NCI-H146 (cell line): Measurements from ENCODE around the gene RPUSD3.

Source experiments
- DNase-seq: peaks from one replicate; lab custom pipeline; 2025; lab: John Stamatoyannopoulos, UW

Gene RPUSD3

DNA sequence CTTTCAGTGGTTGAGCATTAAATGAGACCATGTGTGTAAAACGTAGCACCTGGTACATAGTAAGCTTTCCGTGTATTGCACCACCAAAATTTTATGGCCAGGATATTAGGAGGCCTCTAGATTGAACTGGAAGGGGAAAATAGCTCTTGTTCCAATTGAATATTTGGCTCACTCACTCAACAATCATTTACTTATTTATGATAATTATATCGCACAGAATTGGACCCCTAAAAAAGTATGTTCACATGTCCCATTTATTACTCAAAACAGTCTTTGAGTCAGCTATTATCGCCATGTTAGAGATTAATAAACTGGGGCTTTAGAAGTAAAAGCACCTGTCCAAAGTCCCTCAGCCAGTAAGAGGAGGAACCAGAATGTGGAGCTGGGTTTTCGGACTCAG lies 38.8 kb downstream of the RPUSD3 start:
- DNase-seq: no peak

- DNase-seq: no peak
These were observed 40.3 kb downstream of the RPUSD3 start for GRCh38 chr3:9803494-9803893.

DNA sequence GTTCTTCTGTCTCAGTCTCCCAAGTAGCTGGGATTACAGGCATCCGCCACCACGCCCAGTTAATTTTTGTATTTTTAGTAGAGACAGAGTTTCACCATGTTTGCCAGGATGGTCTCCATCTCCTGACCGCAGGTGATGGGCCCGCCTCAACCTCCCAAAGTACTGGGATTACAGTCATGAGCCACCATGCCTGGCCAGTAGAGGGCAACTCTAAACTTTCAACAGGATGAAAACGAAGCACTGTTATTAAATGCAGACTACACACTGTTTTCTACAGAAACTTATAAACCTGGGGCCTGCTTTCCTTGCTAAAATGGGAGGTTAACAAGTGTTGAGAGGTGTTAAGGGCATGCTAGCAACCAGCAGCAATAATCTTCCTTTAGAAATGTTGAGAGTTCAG lies 43.3 kb downstream of the RPUSD3 start:
- no peak for DNase-seq

DNA sequence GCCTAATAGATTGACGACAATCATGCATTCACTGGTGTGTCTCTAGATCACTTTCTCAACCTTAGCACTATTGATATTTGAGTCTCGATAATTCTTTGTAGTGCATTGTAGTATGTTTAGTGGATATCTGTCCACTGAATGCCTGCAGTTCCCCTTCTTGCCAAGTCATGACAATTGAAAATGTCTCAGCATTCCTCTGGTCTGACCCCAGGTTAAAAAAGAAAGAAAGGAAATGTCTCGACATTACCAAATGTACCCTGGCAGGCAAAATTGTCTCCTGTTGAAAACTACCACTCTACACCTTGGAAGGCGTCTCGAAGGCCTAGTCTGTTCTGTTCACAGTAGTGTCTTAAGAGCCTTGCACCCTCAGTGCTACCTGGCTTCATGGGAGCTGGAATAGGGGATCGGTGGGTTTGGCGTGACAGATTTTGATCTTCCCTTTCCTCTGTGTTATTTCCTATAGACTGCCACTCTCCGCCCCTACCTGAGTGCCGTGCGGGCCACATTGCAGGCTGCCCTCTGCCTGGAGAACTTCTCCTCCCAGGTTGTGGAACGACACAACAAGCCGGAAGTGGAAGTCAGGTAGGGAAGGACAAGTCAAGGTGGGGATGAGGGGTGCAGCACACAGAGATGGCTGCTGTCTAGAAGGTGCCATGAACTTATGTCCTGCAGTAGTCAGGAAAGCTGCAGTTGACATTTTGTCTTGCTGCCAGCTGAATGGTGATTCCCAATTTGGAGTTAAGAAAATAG lies 46.4 kb downstream of the RPUSD3 start:
- no peak for DNase-seq

- no peak for DNase-seq
These were observed 48.6 kb downstream of the RPUSD3 start for GRCh38 chr3:9795207-9795606.

DNA sequence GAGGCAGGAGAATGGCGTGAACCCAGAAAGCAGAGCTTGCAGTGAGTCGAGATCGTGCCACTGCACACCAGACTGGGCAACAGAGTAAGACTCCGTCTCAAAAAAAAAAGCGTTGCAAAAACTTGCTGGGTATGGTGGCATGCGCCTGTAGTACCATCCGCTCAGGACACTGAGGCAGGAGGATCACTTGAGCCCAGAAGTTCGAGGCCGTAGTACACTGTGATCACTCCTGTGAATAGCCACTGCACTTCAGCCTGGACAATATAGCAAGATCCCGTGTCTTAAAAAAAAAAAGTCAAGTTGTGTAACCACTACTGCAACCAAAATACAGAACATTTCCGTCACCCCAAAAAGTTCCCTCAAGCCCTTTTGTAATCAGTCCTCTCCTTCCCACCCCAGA lies 49.4 kb downstream of the RPUSD3 start:
- DNase-seq: no peak

DNA sequence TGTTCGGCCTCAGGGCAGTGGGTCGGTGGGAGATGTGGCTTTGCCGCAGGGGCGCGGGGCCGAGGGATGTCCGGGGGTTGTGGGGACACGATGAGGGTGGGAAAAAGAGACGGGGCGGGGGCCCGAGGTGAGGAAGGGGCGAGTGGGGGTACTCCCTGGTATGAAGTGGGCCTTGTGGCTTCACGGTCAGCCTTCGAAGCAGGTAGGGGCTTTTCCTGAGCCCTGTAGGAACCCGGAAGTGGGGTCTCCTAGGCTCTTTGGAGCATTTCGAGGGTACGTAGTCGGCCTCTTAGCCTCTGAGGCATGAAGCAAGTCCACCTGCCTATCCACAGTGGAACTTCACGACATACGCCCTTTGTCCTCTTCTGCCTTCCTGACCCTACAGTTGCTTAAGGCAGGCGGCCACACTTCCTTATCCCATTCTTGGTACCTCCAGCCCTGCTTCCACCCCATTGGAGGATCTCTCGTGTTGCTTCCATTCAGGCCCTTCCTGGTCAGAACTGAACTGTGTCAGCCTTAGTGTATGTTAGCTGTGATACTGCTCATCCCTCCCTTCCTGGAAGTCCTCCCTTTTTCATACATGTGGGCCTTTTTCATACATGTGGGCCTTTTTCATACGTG lies 50.5 kb downstream of the RPUSD3 start:
- DNase-seq: no peak

DNA sequence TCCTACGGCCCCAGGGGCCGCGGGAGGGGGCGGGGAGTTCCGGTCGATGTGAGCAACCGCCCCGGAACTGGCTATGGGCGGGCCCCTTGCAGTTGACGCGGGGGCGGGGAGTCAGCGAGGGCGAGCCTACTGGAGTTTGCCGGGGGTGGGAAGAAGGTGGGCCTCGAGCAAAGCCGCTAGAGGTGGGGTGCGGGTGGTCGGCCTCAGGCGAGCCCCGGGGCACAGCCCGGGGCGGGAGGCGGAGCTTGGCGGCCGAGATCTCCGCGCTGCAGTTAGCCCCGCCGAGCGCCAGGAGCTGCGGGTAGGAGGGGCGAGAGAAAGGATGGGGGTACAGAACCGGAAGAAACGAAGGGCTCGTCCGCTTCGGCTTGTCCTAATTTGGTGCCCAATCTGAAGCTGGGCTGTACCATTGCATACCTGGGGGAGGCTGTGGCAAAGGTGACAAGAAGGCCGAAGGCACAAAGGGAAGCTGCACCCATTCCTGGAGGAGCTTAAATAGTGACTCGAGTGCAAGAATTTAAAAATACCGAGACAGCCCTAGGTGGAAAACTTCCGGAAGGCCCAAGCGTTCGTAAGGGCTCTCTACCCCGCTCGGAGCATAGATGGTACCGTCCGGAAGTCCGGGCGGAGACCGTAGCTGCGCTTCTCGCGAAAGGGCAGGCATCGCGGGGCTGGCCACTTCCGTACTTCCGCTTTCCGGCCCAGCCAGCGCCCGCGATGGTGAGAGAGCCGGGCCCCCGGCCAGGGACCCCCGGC lies 51.2 kb downstream of the RPUSD3 start, which contains the start of the genes ARPC4 and TADA3:
ARPC4 (plus strand) TSS at position 678 of the 756 bp plus-strand sequence; CDS start at position 718, 40 bp downstream.
TADA3 (minus strand) TSS at position 69 of the 756 bp plus-strand sequence. CDS start 1,007 bp downstream, outside the sequence.
- DNase-seq: peak; percentile 94

DNA sequence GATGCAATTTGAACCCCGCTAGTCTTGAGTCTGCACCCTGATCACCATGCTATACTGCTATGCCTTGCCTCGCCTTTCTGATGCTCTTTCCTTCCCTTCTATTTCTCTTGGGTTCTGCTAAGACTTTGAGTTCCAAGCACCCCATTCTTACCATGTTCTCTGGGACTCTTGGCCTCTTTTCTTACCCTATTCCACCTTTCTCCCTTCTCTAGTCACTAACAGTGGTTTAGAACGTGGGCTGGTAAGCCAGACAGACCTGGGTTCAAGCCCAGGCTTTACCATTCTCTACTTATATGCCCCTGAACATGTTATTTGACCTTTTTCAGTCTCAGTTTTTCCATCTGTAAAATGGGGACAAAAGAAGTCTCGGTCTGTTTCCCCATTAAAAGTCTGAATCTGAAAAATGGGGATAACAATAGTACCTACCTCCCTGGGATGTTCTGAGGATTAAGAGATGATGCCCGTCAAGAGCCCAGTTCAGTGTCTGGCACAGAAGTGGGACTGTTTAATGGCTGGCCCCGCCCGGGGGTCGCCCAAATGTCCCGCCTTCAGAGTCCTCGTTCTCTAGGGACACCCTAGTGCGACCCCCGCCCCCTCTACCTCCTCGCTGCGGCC lies 51.9 kb downstream of the RPUSD3 start:
- DNase-seq: no peak

GRCh38 chr3:9791127-9791526 lies 52.7 kb downstream of the RPUSD3 start:
- no peak for DNase-seq
